Measurements from ENCODE around the gene E2F8. TPM values are rescaled to one million over a fixed set of nuclear protein-coding genes. Genes with fewer than 3 reads are reported as not detected.
"Not testable (repeated sequence)": the region's sequence is repeated elsewhere in the genome, so short reads cannot be mapped to it uniquely, and the experiment has no call there.

Gene E2F8
- total RNA-seq, 2 donors from 2014 or later = 1.7 to 2.2 TPM

- H3K36me3 ChIP-seq = no peaks in the 10 kb centered on the region
- DNase-seq (ENCODE audit: low spot score) = no peak
- no peaks in the 10 kb centered on the region for H3K27me3 ChIP-seq
- no peak overlapping the region for H3K27ac ChIP-seq
- TF ChIP-seq CTCF (IDR thresholded peaks at IDR 0.05) = no peak
- no peaks in the 10 kb centered on the region for H3K9me3 ChIP-seq
- no peak overlapping the region for H3K4me3 ChIP-seq
- H3K4me1 ChIP-seq = no peaks in the 10 kb centered on the region
These were observed 34.8 kb upstream of the E2F8 start for GRCh38 chr11:19275496-19275895.

- H3K27ac ChIP-seq; DNase-seq (ENCODE audit: low spot score); H3K36me3 ChIP-seq: not testable (repeated sequence)
These were observed 32.5 kb upstream of the E2F8 start for GRCh38 chr11:19273219-19273618.

GRCh38 chr11:19268909-19269308 is 28.2 kb upstream of the E2F8 start:
- H3K4me3 ChIP-seq = no peak overlapping the region
- TF ChIP-seq CTCF (IDR thresholded peaks at IDR 0.05) = no peak
- H3K27me3 ChIP-seq = no peaks in the 10 kb centered on the region
- H3K36me3 ChIP-seq = no peaks in the 10 kb centered on the region
- no peaks in the 10 kb centered on the region for H3K9me3 ChIP-seq
- H3K4me1 ChIP-seq = no peaks in the 10 kb centered on the region
- H3K27ac ChIP-seq = no peak overlapping the region
- DNase-seq (ENCODE audit: low spot score) = no peak

More at GRCh38 chr11:19273219-19273618, 32.5 kb upstream of the E2F8 start:
- not testable (repeated sequence) for H3K4me1 ChIP-seq, H3K27me3 ChIP-seq, H3K9me3 ChIP-seq, H3K4me3 ChIP-seq

- H3K27ac ChIP-seq = no peak overlapping the region
- H3K4me1 ChIP-seq = no peaks in the 10 kb centered on the region
- no peaks in the 10 kb centered on the region for H3K36me3 ChIP-seq
- no peak for TF ChIP-seq CTCF (IDR thresholded peaks at IDR 0.05)
- H3K9me3 ChIP-seq = no peaks in the 10 kb centered on the region
- no peak overlapping the region for H3K4me3 ChIP-seq
- no peaks in the 10 kb centered on the region for H3K27me3 ChIP-seq
- DNase-seq (ENCODE audit: low spot score) = no peak
These were observed 26.8 kb upstream of the E2F8 start for GRCh38 chr11:19267567-19267966.

GRCh38 chr11:19263333-19263732 is 22.6 kb upstream of the E2F8 start:
- Histone ChIP-seq H3K4me3 (no peak overlapping the region), H3K27me3 (no peaks in the 10 kb centered on the region), H3K4me1 (no peaks in the 10 kb centered on the region), H3K9me3 (no peaks in the 10 kb centered on the region), H3K36me3 (no peaks in the 10 kb centered on the region), H3K27ac (no peak overlapping the region)
- DNase-seq (ENCODE audit: low spot score) = no peak
- TF ChIP-seq CTCF (IDR thresholded peaks at IDR 0.05) = no peak

- no peaks in the 10 kb centered on the region for H3K36me3 ChIP-seq
- TF ChIP-seq CTCF (IDR thresholded peaks at IDR 0.05) = peak; percentile 93 to 96
- no peaks in the 10 kb centered on the region for H3K9me3 ChIP-seq
- DNase-seq (ENCODE audit: low spot score) = peak; percentile 79
- no peak overlapping the region for H3K27ac ChIP-seq
- no peaks in the 10 kb centered on the region for H3K27me3 ChIP-seq
- no peak overlapping the region for H3K4me3 ChIP-seq
- H3K4me1 ChIP-seq = no peaks in the 10 kb centered on the region
These were observed 19.0 kb upstream of the E2F8 start for GRCh38 chr11:19259487-19260345.
